ENCODE results near the gene SARNP.

DNA sequence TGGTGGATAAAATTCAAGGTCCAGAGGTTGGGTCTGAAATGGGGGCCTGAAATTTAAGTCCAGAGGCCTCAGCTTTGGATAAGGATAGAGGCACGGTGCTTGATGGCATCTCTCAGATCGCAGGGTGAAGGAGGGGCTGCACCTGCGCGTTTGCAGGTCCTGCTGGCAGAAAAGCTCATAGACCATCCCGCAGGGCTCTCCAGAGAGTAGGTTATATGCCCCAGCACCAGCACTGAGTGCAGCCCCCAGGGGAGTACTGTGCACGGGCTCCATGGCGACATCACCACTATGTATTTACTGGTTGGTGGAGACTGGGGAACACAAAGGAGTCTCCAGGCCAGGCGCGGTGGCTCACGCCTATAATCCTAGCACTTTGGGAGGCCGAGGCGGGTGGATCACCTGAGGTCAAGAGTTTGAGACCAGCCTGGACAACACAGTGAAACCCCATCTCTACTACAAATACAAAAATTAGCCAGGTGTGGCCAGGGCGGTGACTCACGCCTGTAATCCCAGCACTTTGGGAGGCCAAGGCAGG lies 84.4 kb downstream of the SARNP start:
- TF ChIP-seq, protein P1, sequence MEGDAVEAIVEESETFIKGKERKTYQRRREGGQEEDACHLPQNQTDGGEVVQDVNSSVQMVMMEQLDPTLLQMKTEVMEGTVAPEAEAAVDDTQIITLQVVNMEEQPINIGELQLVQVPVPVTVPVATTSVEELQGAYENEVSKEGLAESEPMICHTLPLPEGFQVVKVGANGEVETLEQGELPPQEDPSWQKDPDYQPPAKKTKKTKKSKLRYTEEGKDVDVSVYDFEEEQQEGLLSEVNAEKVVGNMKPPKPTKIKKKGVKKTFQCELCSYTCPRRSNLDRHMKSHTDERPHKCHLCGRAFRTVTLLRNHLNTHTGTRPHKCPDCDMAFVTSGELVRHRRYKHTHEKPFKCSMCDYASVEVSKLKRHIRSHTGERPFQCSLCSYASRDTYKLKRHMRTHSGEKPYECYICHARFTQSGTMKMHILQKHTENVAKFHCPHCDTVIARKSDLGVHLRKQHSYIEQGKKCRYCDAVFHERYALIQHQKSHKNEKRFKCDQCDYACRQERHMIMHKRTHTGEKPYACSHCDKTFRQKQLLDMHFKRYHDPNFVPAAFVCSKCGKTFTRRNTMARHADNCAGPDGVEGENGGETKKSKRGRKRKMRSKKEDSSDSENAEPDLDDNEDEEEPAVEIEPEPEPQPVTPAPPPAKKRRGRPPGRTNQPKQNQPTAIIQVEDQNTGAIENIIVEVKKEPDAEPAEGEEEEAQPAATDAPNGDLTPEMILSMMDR (IDR thresholded peaks at IDR 0.05 in 4 of 5, conservative IDR thresholded peaks at IDR 0.05 in 1 of 5), result no peak
- TF ChIP-seq POLR2A (IDR thresholded peaks at IDR 0.05), result no peak

Measured in gastrocnemius medialis (tissue), 4 donors.